Measurements from ENCODE around the gene OR2C1.

OR2C1 gene

DNA sequence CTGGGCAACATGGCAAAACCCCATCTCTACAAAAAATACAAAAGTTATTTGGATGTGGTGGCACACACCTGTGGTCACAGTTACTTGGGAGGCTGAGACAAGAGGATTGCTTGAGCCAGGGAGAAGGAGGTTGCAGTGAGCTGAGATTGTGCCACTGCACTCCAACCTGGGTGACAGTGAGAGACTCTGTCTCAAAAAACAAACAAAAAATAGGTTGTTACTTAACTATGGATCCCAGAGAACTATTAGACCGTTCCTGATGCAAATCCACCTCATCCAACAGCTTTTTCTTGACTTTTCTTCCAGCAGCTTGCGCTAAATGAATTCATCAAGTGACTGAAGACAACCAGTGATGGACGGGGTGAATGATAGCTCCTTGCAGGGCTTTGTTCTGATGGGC lies at the start of gene OR2C1:
OR2C1 (plus strand) TSS at position 301 of the 400 bp plus-strand sequence; CDS start at position 353, 52 bp downstream.
- TF ChIP-seq, protein P1, sequence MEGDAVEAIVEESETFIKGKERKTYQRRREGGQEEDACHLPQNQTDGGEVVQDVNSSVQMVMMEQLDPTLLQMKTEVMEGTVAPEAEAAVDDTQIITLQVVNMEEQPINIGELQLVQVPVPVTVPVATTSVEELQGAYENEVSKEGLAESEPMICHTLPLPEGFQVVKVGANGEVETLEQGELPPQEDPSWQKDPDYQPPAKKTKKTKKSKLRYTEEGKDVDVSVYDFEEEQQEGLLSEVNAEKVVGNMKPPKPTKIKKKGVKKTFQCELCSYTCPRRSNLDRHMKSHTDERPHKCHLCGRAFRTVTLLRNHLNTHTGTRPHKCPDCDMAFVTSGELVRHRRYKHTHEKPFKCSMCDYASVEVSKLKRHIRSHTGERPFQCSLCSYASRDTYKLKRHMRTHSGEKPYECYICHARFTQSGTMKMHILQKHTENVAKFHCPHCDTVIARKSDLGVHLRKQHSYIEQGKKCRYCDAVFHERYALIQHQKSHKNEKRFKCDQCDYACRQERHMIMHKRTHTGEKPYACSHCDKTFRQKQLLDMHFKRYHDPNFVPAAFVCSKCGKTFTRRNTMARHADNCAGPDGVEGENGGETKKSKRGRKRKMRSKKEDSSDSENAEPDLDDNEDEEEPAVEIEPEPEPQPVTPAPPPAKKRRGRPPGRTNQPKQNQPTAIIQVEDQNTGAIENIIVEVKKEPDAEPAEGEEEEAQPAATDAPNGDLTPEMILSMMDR (IDR thresholded peaks at IDR 0.05; ENCODE audit: insufficient read depth, low read length, poor library complexity, severe bottlenecking), result no peak
- no peaks in the 10 kb centered on the region for H3K36me3 ChIP-seq (ENCODE audit: control insufficient read depth, insufficient read depth, low read length)
- H3K27me3 ChIP-seq (replicated peaks; ENCODE audit: control insufficient read depth, insufficient read depth, low read length), result no peaks in the 10 kb centered on the region
- no peak within 1 kb of the TSS for H3K4me3 ChIP-seq (replicated peaks; ENCODE audit: low read depth, low read length)
- no peak for DNase-seq (ENCODE audit: extremely low read depth, insufficient read length)

DNA sequence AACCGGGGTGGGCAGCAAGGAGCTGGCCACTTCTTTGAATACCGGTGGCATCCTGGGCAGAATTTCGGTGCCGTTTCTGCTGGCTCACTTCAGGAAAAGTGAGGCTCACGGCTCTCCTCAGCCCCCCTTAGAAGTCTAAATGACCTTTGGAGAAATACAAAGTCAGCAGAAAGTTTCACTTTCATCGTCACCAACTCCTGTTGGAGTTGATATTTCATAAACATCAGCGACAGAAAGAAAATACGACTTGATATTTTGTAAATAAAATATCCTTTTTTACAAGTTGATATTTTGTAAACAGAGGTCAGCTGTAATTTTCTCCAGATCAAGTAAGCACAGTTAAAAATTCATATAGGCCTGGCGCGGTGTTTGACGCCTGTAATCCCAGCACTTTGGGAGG lies 49.6 kb upstream of the OR2C1 start:
- Histone ChIP-seq H3K27me3 (replicated peaks; ENCODE audit: control insufficient read depth, insufficient read depth, low read length) (no peaks in the 10 kb centered on the region), H3K36me3 (ENCODE audit: control insufficient read depth, insufficient read depth, low read length) (peaks cover 6% of the 10 kb centered on the region), H3K4me3 (replicated peaks; ENCODE audit: low read depth, low read length) (peak overlapping the region; percentile 78)
- TF ChIP-seq, protein P1 (IDR thresholded peaks at IDR 0.05; ENCODE audit: insufficient read depth, low read length, poor library complexity, severe bottlenecking), result no peak
- DNase-seq (ENCODE audit: extremely low read depth, insufficient read length), result no peak

DNA sequence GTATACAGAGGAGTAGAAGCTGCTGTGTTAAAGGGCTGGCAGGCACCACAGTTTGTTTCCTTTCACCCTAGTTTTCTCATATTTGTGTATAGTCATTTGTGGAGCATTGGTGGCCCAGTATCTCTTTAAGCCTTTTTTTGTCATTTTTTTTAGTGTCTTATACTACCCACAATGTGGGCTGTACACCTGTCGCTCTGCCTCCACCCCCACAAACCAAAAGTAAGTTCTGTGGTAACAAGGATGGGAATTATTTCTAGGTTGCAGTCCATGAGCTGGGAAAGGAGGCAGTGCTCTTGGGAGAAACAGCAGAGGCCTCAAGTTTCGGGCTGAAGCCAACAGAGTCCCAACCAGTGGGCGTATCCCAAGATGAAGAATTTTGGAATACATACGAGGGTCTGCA lies 44.2 kb upstream of the OR2C1 start:
- H3K4me3 ChIP-seq (replicated peaks; ENCODE audit: low read depth, low read length), result no peak overlapping the region
- no peak for DNase-seq (ENCODE audit: extremely low read depth, insufficient read length)
- peaks cover 9% of the 10 kb centered on the region for H3K36me3 ChIP-seq (ENCODE audit: control insufficient read depth, insufficient read depth, low read length)
- TF ChIP-seq, protein P1 (IDR thresholded peaks at IDR 0.05; ENCODE audit: insufficient read depth, low read length, poor library complexity, severe bottlenecking), result no peak
- H3K27me3 ChIP-seq (replicated peaks; ENCODE audit: control insufficient read depth, insufficient read depth, low read length), result no peaks in the 10 kb centered on the region

DNA sequence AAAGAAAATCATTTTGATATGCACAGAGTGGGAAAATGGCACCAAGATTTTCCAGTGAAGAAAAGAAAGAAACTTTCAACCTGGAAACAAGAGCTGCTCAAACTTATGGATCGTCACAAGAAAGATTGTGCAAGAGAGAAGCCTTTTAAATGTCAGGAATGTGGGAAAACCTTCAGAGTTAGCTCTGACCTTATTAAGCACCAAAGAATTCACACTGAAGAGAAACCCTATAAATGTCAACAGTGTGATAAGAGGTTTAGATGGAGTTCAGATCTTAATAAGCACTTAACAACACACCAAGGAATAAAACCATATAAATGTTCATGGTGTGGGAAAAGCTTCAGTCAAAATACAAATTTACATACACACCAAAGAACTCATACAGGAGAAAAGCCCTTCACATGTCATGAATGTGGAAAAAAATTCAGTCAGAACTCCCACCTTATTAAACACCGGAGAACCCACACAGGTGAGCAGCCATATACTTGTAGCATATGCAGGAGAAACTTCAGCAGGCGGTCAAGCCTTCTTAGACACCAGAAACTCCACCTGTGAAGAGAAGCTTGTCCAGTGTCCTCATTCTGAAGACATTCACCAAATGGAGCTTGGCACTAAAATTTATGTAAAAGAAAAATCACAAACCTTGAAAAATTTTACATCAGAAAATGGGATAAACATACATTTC lies 38.2 kb upstream of the OR2C1 start:
- Histone ChIP-seq H3K4me3 (replicated peaks; ENCODE audit: low read depth, low read length) (no peak overlapping the region), H3K27me3 (replicated peaks; ENCODE audit: control insufficient read depth, insufficient read depth, low read length) (no peaks in the 10 kb centered on the region), H3K36me3 (ENCODE audit: control insufficient read depth, insufficient read depth, low read length) (peaks cover 3% of the 10 kb centered on the region)
- TF ChIP-seq, protein P1 (IDR thresholded peaks at IDR 0.05; ENCODE audit: insufficient read depth, low read length, poor library complexity, severe bottlenecking), result no peak
- no peak for DNase-seq (ENCODE audit: extremely low read depth, insufficient read length)

DNA sequence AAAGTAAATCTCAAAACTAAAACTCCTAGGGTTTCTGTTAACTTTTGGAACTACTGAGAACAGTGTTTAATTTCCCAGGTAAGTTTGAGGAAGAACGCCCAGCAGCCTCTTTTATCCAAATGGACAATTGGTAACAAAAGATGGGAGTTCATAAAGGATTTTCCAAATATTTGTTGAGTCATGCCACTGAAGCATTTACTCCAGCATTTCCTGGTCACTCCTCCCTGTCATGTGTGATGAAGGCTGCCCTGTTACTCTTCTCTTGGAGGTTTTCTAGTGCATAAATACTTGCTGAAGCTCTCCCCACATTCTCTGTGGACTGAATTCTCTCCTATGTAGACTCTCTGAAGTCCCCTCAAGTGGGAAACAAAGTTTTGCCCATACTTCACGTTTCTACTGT lies 33.9 kb upstream of the OR2C1 start:
- TF ChIP-seq, protein P1 (IDR thresholded peaks at IDR 0.05; ENCODE audit: insufficient read depth, low read length, poor library complexity, severe bottlenecking), result no peak
- Histone ChIP-seq H3K27me3 (replicated peaks; ENCODE audit: control insufficient read depth, insufficient read depth, low read length) (no peaks in the 10 kb centered on the region), H3K4me3 (replicated peaks; ENCODE audit: low read depth, low read length) (no peak overlapping the region), H3K36me3 (ENCODE audit: control insufficient read depth, insufficient read depth, low read length) (no peaks in the 10 kb centered on the region)
- no peak for DNase-seq (ENCODE audit: extremely low read depth, insufficient read length)

DNA sequence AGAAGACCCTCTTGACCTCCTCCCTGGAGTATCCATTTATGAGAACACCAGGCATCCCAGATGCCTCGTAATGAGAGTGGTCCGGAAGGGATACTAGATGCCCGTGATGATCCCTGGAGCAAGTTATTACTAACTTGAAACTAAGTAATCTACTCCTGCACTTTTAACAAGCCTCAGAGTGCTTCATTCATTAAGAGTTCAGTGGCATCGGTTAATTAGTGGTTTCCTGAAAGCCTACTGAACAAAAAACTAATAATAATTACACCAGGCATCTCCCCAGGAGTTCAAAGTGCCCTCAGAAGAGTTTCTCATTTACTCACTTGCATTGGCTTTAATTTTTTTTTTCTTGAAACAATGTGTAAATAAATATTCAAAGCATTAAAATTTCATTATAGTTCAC lies 28.2 kb upstream of the OR2C1 start:
- Histone ChIP-seq H3K27me3 (replicated peaks; ENCODE audit: control insufficient read depth, insufficient read depth, low read length) (no peaks in the 10 kb centered on the region), H3K36me3 (ENCODE audit: control insufficient read depth, insufficient read depth, low read length) (no peaks in the 10 kb centered on the region), H3K4me3 (replicated peaks; ENCODE audit: low read depth, low read length) (no peak overlapping the region)
- TF ChIP-seq, protein P1 (IDR thresholded peaks at IDR 0.05; ENCODE audit: insufficient read depth, low read length, poor library complexity, severe bottlenecking), result no peak
- DNase-seq (ENCODE audit: extremely low read depth, insufficient read length), result no peak
